OCI-LY1 (cell line): Measurements from ENCODE around the gene ADARB2.

ENCODE experiments used
- H2AFZ ChIP-seq: fragments of 200-600 bp; sonication (generic), shearing (Covaris generic); 2 replicates; pipeline ENCODE4 v1.6.0; 2014; ENCODE audit warnings: antibody characterized with exemption, mild to moderate bottlenecking, low read length
- H3F3A ChIP-seq: fragments of 200-600 bp; sonication (generic), shearing (Covaris generic); 2 replicates; pipeline ENCODE4 v1.6.0; 2014; ENCODE audit warnings: mild to moderate bottlenecking, antibody characterized with exemption, low read length, moderate library complexity; ENCODE audit not compliant: insufficient read depth
- H3K27ac ChIP-seq: fragments of 200-600 bp; sonication (generic); 2 replicates; pipeline ENCODE4 v1.5.1; 2014; ENCODE audit warnings: low read length, mixed run types, mild to moderate bottlenecking, low read depth; ENCODE audit not compliant: poor library complexity, severe bottlenecking
- H3K27me3 ChIP-seq: fragments of 200-600 bp; sonication (generic); 2 replicates; pipeline ENCODE4 v1.6.0; 2014; ENCODE audit warnings: antibody characterized with exemption, mild to moderate bottlenecking, low read length, moderate library complexity; ENCODE audit not compliant: insufficient read depth
- H3K36me3 ChIP-seq: fragments of 200-600 bp; sonication (generic); 2 replicates; pipeline ENCODE4 v1.6.1; 2014; ENCODE audit warnings: mild to moderate bottlenecking, antibody characterized with exemption, low read length, moderate library complexity, mixed read lengths; ENCODE audit not compliant: insufficient read depth
- H3K4me1 ChIP-seq: fragments of 200-600 bp; sonication (generic); 2 replicates; pipeline ENCODE4 v1.5.1; 2014; ENCODE audit warnings: mild to moderate bottlenecking, low read length, moderate library complexity; ENCODE audit not compliant: insufficient read depth, severe bottlenecking
- H3K4me2 ChIP-seq: fragments of 200-600 bp; sonication (generic), shearing (Covaris generic); 2 replicates; pipeline ENCODE4 v1.6.1; 2014; ENCODE audit warnings: low read length
- H3K4me3 ChIP-seq: fragments of 200-600 bp; sonication (generic); 2 replicates; pipeline ENCODE4 v1.5.1; 2014; ENCODE audit warnings: low read length, low read depth, mild to moderate bottlenecking, mixed read lengths; ENCODE audit not compliant: poor library complexity, severe bottlenecking
- H3K79me2 ChIP-seq: fragments of 200-600 bp; shearing (Covaris generic); 2 replicates; pipeline ENCODE4 v1.6.1; 2016; ENCODE audit warnings: mixed run types, low read length, mixed read lengths; ENCODE audit not compliant: insufficient read depth
- H3K9ac ChIP-seq: fragments of 200-600 bp; sonication (generic), shearing (Covaris generic); 2 replicates; pipeline ENCODE4 v1.6.1; 2014; ENCODE audit warnings: mild to moderate bottlenecking, low read length, mixed read lengths
- H3K9me2 ChIP-seq: fragments of 200-600 bp; sonication (generic), shearing (Covaris generic); 2 replicates; pipeline ENCODE4 v1.6.1; 2014; ENCODE audit warnings: low read depth, mild to moderate bottlenecking, low read length, mixed read lengths
- H3K9me3 ChIP-seq: fragments of 200-600 bp; shearing (Covaris generic); 2 replicates; pipeline ENCODE4 v1.6.1; 2014; ENCODE audit warnings: low read length, mixed read lengths
- H4K20me1 ChIP-seq: fragments of 200-600 bp; sonication (generic), shearing (Covaris generic); 2 replicates; pipeline ENCODE4 v1.6.0; 2016; ENCODE audit warnings: mild to moderate bottlenecking, low read length; ENCODE audit not compliant: insufficient read depth
- EZH2 ChIP-seq: fragments of 200-600 bp; sonication (generic), shearing (Covaris generic); IDR thresholded peaks from 2 replicates; pipeline ENCODE4 v1.8.0; 2017; ENCODE audit warnings: borderline replicate concordance, mixed run types, mild to moderate bottlenecking, antibody characterized with exemption, low read length, moderate library complexity, mixed read lengths
- TF ChIP-seq, protein P1 (sequence below): fragments of 200-600 bp; sonication (generic), shearing (Covaris generic); IDR thresholded peaks from 2 replicates; pipeline ENCODE4 v1.5.1; 2017; ENCODE audit warnings: mild to moderate bottlenecking, antibody characterized with exemption, low read length, moderate library complexity, mixed read lengths

ADARB2 gene

DNA sequence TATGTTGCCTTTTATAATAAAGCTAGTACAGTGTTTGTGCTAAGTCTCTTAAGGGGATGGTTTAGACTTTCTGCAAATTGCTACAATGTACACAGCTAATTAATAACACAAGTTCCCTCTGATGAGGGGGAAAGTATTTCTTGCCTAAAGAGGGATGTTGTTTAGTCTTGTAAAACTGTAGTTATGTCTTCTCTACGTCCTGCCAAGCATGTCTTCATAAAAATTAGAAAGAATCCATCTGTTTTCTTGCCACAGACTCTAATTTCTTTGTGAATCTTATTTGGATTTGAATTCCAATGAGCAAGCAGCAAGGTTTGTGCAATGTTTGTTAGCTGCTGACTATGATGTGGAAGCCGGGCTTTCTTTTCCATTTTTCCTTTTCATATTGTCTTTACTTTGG is 28.2 kb downstream of the ADARB2 start:
- no peaks in the 10 kb centered on the region for H4K20me1 ChIP-seq
- no peak overlapping the region for H3K4me2 ChIP-seq
- no peak overlapping the region for H3K27ac ChIP-seq
- peaks cover 13% of the 10 kb centered on the region; the same call in 1 of the 2 replicates for H3K27me3 ChIP-seq
- H3K79me2 ChIP-seq: no peaks in the 10 kb centered on the region
- TF ChIP-seq, protein P1, sequence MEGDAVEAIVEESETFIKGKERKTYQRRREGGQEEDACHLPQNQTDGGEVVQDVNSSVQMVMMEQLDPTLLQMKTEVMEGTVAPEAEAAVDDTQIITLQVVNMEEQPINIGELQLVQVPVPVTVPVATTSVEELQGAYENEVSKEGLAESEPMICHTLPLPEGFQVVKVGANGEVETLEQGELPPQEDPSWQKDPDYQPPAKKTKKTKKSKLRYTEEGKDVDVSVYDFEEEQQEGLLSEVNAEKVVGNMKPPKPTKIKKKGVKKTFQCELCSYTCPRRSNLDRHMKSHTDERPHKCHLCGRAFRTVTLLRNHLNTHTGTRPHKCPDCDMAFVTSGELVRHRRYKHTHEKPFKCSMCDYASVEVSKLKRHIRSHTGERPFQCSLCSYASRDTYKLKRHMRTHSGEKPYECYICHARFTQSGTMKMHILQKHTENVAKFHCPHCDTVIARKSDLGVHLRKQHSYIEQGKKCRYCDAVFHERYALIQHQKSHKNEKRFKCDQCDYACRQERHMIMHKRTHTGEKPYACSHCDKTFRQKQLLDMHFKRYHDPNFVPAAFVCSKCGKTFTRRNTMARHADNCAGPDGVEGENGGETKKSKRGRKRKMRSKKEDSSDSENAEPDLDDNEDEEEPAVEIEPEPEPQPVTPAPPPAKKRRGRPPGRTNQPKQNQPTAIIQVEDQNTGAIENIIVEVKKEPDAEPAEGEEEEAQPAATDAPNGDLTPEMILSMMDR: no peak
- TF ChIP-seq EZH2: no peak
- no peaks in the 10 kb centered on the region for H3K9me2 ChIP-seq
- no peak overlapping the region for H2AFZ ChIP-seq
- H3F3A ChIP-seq: no peaks in the 10 kb centered on the region
- no peaks in the 10 kb centered on the region for H3K9me3 ChIP-seq
- H3K4me3 ChIP-seq: no peak overlapping the region
- H3K4me1 ChIP-seq: peaks cover 7% of the 10 kb centered on the region
- H3K36me3 ChIP-seq: no peaks in the 10 kb centered on the region; the same call in 1 of the 2 replicates
- no peak overlapping the region for H3K9ac ChIP-seq

DNA sequence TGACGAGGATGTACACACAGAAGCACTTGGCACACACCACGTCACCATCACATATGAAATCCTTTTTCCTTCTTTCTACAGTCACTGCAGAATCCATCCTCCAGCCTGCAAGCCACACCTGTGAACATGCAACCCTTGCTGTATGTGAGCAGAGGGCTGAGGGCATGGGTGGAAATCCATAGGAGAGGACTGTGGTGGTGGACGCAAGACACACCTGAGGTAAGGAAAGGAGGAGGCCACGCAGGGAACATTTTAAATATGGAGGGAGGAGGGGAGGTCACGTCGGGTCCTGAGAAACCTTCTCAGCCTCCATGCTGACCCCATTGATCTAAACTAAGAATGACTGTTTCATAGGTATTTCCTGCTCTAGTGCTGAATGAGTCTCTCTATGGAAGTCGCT is 28.6 kb downstream of the ADARB2 start:
- Histone ChIP-seq H3K27me3 (peaks cover 13% of the 10 kb centered on the region; the same call in 1 of the 2 replicates), H3F3A (no peaks in the 10 kb centered on the region), H3K27ac (no peak overlapping the region), H3K9me3 (no peaks in the 10 kb centered on the region), H4K20me1 (no peaks in the 10 kb centered on the region), H2AFZ (no peak overlapping the region), H3K9ac (no peak overlapping the region), H3K79me2 (no peaks in the 10 kb centered on the region), H3K4me3 (no peak overlapping the region), H3K9me2 (no peaks in the 10 kb centered on the region), H3K4me1 (peaks cover 7% of the 10 kb centered on the region), H3K4me2 (no peak overlapping the region), H3K36me3 (no peaks in the 10 kb centered on the region; the same call in 1 of the 2 replicates)
- TF ChIP-seq, protein P1: no peak
- no peak for TF ChIP-seq EZH2

DNA sequence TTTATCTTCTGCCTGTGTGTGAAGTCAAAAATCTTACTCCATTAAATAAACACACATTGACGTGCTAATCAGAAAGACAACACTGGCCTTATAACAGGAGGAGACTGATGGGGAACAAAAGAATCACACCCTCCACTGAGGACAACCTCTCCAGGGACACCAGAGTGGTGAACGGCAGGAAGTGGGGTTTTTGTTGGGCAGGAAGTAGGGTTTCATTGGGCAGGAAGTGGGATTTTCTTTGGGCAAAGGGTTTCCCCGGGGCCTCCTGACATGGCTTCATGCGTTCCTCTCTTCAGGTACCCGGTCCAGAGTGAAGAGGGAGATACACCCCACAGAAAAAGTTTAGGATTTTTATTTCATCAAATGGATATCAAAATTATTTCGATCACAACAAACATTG is 30.6 kb downstream of the ADARB2 start:
- no peak overlapping the region for H3K9ac ChIP-seq
- no peak overlapping the region for H3K27ac ChIP-seq
- no peak overlapping the region for H3K4me3 ChIP-seq
- H2AFZ ChIP-seq: no peak overlapping the region
- peaks cover 5% of the 10 kb centered on the region; the same call in 1 of the 2 replicates for H3K27me3 ChIP-seq
- no peaks in the 10 kb centered on the region for H3F3A ChIP-seq
- no peaks in the 10 kb centered on the region; the same call in 1 of the 2 replicates for H3K36me3 ChIP-seq
- H3K4me1 ChIP-seq: peaks cover 7% of the 10 kb centered on the region
- no peak for TF ChIP-seq EZH2
- TF ChIP-seq, protein P1: no peak
- no peaks in the 10 kb centered on the region for H3K79me2 ChIP-seq
- H3K4me2 ChIP-seq: no peak overlapping the region
- H4K20me1 ChIP-seq: no peaks in the 10 kb centered on the region
- H3K9me2 ChIP-seq: no peaks in the 10 kb centered on the region
- no peaks in the 10 kb centered on the region for H3K9me3 ChIP-seq
